CD4-positive, alpha-beta T cell treated with Interleukin-10 for 1 hour (primary cell): ENCODE data around the gene DLG1.

Experiments
- DNase-seq: peaks from one replicate; pipeline ENCODE4 v3.0.0-alpha.2; 2020

Gene DLG1

GRCh38 chr3:197010556-197011351, 287.7 kb downstream of the DLG1 start:
- no peak for DNase-seq

- DNase-seq, result no peak
Observed at GRCh38 chr3:197009532-197010019, 288.8 kb downstream of the DLG1 start.

- no peak for DNase-seq
Observed at GRCh38 chr3:197008436-197009209, 289.8 kb downstream of the DLG1 start.

DNA sequence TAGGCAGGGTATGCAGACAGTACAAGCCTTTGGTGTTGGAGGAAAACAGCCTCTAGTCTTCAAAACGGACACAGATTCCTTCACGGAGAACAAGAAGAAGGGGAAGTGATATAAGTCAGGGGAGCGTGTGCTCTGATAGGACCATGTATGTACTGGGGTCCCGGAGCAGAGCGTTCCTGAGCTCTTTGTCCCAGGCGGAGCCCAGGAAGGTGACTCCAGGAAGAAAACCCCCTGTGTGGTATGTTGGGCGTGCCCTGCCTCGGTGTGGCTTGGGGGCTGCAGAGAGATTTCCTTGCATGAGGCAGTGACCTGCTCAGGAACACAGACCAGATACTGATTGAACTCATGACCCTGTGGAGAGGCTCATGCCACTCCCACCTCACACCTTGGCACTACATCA, 290.5 kb downstream of the DLG1 start:
- no peak for DNase-seq

GRCh38 chr3:197007296-197007940, 291.0 kb downstream of the DLG1 start:
- DNase-seq, result no peak

DNA sequence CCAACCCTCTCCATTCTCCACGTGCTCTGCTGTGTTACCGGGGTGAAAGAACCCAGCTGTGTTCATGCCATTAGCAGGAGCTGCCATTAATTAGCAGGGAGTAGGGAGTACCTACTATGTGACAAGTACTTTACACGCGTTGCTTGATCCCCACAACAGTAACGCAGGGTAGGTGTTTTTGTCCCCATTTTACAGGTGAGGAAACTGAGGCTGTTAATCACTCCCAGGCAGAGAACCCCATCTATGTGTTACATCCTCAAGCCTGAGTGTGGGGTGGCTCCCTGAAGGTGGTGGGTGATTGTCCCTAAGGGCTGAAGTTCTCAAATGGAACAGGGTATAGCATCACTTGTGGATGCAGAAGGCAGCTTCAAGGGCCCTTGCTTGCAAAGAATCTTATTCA, 291.6 kb downstream of the DLG1 start:
- no peak for DNase-seq

GRCh38 chr3:197006446-197006845, 292.0 kb downstream of the DLG1 start:
- DNase-seq, result no peak

DNA sequence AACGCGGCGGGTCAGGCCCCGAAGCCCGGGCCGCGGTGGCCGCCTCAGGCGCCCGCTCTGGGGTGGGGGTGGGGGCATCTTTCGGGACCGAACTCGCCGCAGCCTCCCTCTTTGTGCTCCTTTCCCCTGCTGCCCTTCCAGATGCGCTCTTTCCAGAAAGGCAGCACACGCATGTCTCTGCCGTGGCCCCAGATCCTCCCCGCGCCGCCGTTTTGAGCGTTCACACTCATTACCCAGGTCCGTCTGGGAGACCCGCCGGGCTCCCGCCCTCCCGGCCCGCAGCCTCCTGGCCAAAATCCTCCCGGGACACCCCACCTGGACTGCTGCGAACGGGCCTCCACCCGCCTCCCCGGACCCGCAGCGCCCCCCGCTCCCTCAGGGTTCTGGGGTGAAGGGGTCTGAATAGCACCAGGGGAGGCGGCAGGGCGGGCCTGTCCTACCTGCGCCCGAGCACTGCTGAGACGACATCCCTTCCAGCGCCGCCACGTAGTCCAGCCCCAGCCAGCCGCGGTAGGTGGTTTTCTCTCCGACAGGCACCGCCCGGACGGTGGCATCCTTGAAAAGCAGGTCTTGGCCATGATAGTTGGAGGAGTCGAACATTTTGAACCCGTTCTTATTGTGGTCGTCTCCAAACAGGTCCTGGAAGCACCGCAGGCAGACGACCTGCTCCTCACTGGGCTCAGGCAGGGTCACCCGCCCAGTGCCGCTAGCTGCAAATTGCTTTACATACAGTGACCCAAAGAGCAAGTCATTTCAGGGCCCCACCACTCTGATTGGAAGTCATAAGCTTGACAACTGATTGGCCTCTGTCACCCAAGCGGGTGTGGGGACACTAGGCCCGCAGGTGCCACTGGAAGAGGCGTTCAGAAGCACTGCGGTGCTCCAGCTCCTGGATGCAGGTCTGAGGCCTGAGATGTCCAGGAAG, 294.7 kb downstream of the DLG1 start:
- DNase-seq, result peak; percentile 14

GRCh38 chr3:197002701-197003454, 295.5 kb downstream of the DLG1 start:
- peak; percentile 86 for DNase-seq

GRCh38 chr3:197001972-197002700, 296.3 kb downstream of the DLG1 start:
- no peak for DNase-seq

- DNase-seq, result no peak
Observed at GRCh38 chr3:197001106-197001971, 297.1 kb downstream of the DLG1 start.

- DNase-seq, result no peak
Observed at GRCh38 chr3:197000211-197000610, 298.2 kb downstream of the DLG1 start.

DNA sequence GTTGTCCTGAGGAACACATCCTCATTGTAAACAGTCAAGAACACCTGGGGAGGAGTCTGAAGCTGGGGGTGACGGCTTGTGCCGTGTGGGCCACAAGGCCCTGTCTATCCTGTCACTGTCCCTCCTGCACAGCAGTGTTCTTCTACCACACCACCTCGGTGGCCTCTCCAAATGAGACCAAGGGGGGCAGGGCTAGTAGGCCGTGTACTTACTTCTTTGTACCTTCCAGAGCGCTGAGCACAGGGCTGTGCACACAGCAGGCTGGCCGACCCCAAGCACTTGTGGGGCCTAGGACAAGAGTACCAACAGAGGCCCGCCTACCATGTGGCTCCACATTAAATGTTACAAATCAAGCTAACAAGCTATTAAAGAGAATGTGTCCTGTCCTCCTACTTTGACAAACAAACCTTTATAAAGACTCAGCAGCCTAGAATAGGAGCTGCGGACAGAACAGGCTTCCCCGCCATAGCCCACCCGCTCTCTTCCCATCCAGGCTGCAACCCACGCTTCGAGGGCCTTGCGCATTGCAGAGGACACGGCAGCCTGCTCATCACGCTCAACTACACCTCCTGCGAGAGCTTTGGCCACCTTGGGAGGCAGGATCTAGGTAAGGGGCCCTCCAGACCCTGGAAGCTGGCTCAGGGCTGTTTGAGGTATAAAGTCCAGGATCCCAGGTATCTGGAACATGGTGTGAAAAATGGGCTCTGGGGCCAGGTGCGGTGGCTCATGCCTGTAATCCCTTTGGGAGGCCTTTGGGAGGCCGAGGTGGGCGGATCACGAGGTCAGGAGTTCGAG, 299.2 kb downstream of the DLG1 start:
- DNase-seq, result no peak

GRCh38 chr3:196997311-196997710, 301.1 kb downstream of the DLG1 start:
- no peak for DNase-seq

GRCh38 chr3:196996454-196997265, 301.8 kb downstream of the DLG1 start:
- DNase-seq, result no peak

DNA sequence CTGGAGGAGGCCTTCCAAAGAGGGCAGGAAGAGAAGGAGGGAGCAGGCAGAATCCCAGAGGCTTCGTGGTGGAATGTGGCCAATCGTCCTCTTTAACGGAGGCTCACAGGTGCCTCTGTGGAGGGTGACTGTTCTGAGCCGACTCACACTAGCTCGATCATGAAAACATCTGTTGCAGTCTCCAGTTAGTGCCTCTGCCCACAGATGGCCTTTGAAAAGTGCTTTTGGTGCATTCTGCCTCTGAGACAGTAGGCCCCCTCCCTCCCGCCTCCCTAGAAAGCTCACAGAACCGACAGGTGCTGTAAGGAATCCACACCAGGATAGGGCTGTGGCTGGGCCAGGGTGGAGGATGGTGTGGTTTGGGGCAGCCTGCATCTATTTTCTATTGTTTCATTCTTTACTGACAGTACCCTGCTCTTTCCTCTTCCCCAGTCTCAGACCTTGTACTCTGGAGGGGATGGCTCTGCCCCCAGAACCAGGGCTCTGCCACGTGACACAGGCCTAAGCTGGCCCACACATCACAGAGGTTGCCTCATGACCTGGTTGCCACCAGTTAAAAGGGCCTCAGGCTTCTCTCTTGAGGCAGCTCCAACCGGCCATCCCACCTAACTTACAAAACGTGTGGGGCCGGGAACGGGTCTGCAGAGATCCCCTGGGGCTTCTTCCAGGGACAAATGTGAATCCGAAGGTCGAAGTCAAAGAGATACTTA, 302.6 kb downstream of the DLG1 start:
- DNase-seq, result no peak

DNA sequence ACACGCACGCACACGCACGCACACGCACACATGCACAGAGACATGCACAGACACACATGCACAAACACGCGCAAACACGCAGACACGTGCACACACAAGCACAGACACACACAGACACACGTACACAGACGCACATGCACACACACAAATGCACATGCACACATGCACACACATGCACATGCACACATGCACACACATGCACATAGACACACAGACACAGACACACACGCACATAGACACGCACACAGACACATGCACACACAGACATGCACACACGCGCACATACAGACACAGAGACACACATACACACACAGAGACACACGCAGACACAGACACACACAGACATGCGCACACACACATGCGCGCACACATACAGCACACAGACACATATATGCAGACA, 303.4 kb downstream of the DLG1 start:
- no peak for DNase-seq

- DNase-seq, result no peak
Observed at GRCh38 chr3:196994056-196994455, 304.4 kb downstream of the DLG1 start.
